Fibroblast of upper back skin (primary cell): Measurements from ENCODE around the gene SLC6A13.
"Not testable (repeated sequence)": the region's sequence is repeated elsewhere in the genome, so short reads cannot be mapped to it uniquely, and the experiment has no call there.

Experiments
- DNase-seq: peaks from one replicate; pipeline ENCODE4 v3.0.0-alpha.2; 2013

SLC6A13 gene

GRCh38 chr12:195951-196350, 66.7 kb downstream of the SLC6A13 start:
- DNase-seq, result no peak

GRCh38 chr12:195156-195555, 67.5 kb downstream of the SLC6A13 start:
- no peak for DNase-seq

GRCh38 chr12:194276-194675, 68.4 kb downstream of the SLC6A13 start:
- DNase-seq, result no peak

GRCh38 chr12:193261-193660, 69.4 kb downstream of the SLC6A13 start:
- no peak for DNase-seq

GRCh38 chr12:191541-191940, 71.1 kb downstream of the SLC6A13 start:
- no peak for DNase-seq

- DNase-seq, result no peak
These were observed 71.8 kb downstream of the SLC6A13 start for GRCh38 chr12:190881-191280.

GRCh38 chr12:189622-189962, 73.0 kb downstream of the SLC6A13 start:
- DNase-seq, result no peak

- DNase-seq, result peak; percentile 50
These were observed 73.6 kb downstream of the SLC6A13 start for GRCh38 chr12:188910-189621.

GRCh38 chr12:187986-188909, 74.4 kb downstream of the SLC6A13 start:
- not testable (repeated sequence) for DNase-seq

- DNase-seq, result no peak
These were observed 76.5 kb downstream of the SLC6A13 start for GRCh38 chr12:186006-186625.

GRCh38 chr12:185576-185955, 77.1 kb downstream of the SLC6A13 start:
- no peak for DNase-seq

GRCh38 chr12:184811-185575, 77.6 kb downstream of the SLC6A13 start:
- DNase-seq, result no peak

GRCh38 chr12:182381-182892, 80.2 kb downstream of the SLC6A13 start:
- DNase-seq, result peak; percentile 77

- DNase-seq, result no peak
These were observed 80.7 kb downstream of the SLC6A13 start for GRCh38 chr12:181921-182320.

- DNase-seq, result no peak
These were observed 82.2 kb downstream of the SLC6A13 start for GRCh38 chr12:180445-180844.

- no peak for DNase-seq
These were observed 82.8 kb downstream of the SLC6A13 start for GRCh38 chr12:179885-180284.

GRCh38 chr12:179131-179884, 83.3 kb downstream of the SLC6A13 start:
- DNase-seq, result no peak

GRCh38 chr12:178829-179109, 83.9 kb downstream of the SLC6A13 start:
- no peak for DNase-seq

GRCh38 chr12:177980-178828, 84.4 kb downstream of the SLC6A13 start:
- no peak for DNase-seq

- no peak for DNase-seq
These were observed 85.2 kb downstream of the SLC6A13 start for GRCh38 chr12:177336-177979.
